Measurements from ENCODE around the gene CCSER1. TPM values are rescaled to one million over a fixed set of nuclear protein-coding genes. Genes with fewer than 3 reads are reported as not detected.

CCSER1 gene
- total RNA-seq, 1 experiment from 2014 or later: 0.63 TPM

GRCh38 chr4:90246816-90247215 is 119.6 kb downstream of the CCSER1 start:
- Mint-ChIP-seq H3K27ac (ENCODE audit: low read depth, unreplicated experiment) (no peak overlapping the region), H3K4me1 (ENCODE audit: insufficient read depth, unreplicated experiment) (no peaks in the 10 kb centered on the region), H3K9me3 (ENCODE audit: unreplicated experiment) (no peaks in the 10 kb centered on the region), H3K4me3 (ENCODE audit: unreplicated experiment) (no peak overlapping the region), H3K27me3 (ENCODE audit: insufficient read depth, unreplicated experiment) (no peaks in the 10 kb centered on the region), H3K36me3 (ENCODE audit: insufficient read depth, unreplicated experiment) (no peaks in the 10 kb centered on the region)
- peak; percentile 29 for DNase-seq (ENCODE audit: unreplicated experiment)
- ChIA-PET POLR2A (no interaction called here), CTCF (no interaction called here)
- BruUV-seq (replicated peaks): no TSS peak
- TF ChIP-seq CTCF (IDR thresholded peaks at IDR 0.05; ENCODE audit: unreplicated experiment): no peak
- intact Hi-C loops (cut with micrococcal nuclease): no loop called here

GRCh38 chr4:90254357-90254756 is 127.2 kb downstream of the CCSER1 start:
- Mint-ChIP-seq H3K4me3 (ENCODE audit: unreplicated experiment) (no peak overlapping the region), H3K36me3 (ENCODE audit: insufficient read depth, unreplicated experiment) (no peaks in the 10 kb centered on the region), H3K27me3 (ENCODE audit: insufficient read depth, unreplicated experiment) (no peaks in the 10 kb centered on the region), H3K27ac (ENCODE audit: low read depth, unreplicated experiment) (no peak overlapping the region), H3K9me3 (ENCODE audit: unreplicated experiment) (no peaks in the 10 kb centered on the region), H3K4me1 (ENCODE audit: insufficient read depth, unreplicated experiment) (no peaks in the 10 kb centered on the region)
- DNase-seq (ENCODE audit: unreplicated experiment): no peak
- POLR2A ChIA-PET: no interaction called here
- TF ChIP-seq CTCF (IDR thresholded peaks at IDR 0.05; ENCODE audit: unreplicated experiment): no peak
- CTCF ChIA-PET: interaction anchor here (0.9 kb wide), 1 partner anchor 223 kb away, joined by 3 read pairs; no protein-coding TSS in a partner anchor
- intact Hi-C loops (cut with micrococcal nuclease): no loop called here
- BruUV-seq (replicated peaks): no TSS peak

GRCh38 chr4:90274175-90274574 is 147.0 kb downstream of the CCSER1 start:
- BruUV-seq (replicated peaks): no TSS peak
- Mint-ChIP-seq H3K27me3 (ENCODE audit: insufficient read depth, unreplicated experiment) (no peaks in the 10 kb centered on the region), H3K4me3 (ENCODE audit: unreplicated experiment) (no peak overlapping the region), H3K4me1 (ENCODE audit: insufficient read depth, unreplicated experiment) (no peaks in the 10 kb centered on the region), H3K9me3 (ENCODE audit: unreplicated experiment) (no peaks in the 10 kb centered on the region), H3K36me3 (ENCODE audit: insufficient read depth, unreplicated experiment) (no peaks in the 10 kb centered on the region), H3K27ac (ENCODE audit: low read depth, unreplicated experiment) (no peak overlapping the region)
- POLR2A ChIA-PET: interaction anchor here (0.5 kb wide), 1 partner anchor 112 kb away, joined by 3 read pairs; no protein-coding TSS in a partner anchor
- no peak for DNase-seq (ENCODE audit: unreplicated experiment)
- TF ChIP-seq CTCF (IDR thresholded peaks at IDR 0.05; ENCODE audit: unreplicated experiment): no peak
- intact Hi-C loops (cut with micrococcal nuclease): no loop called here
- CTCF ChIA-PET: interaction anchor here (0.6 kb wide), 1 partner anchor 274 kb away, joined by 3 read pairs; no protein-coding TSS in a partner anchor

- Mint-ChIP-seq H3K27ac (ENCODE audit: low read depth, unreplicated experiment) (no peak overlapping the region), H3K27me3 (ENCODE audit: insufficient read depth, unreplicated experiment) (no peaks in the 10 kb centered on the region), H3K4me1 (ENCODE audit: insufficient read depth, unreplicated experiment) (no peaks in the 10 kb centered on the region), H3K4me3 (ENCODE audit: unreplicated experiment) (no peak overlapping the region), H3K9me3 (ENCODE audit: unreplicated experiment) (no peaks in the 10 kb centered on the region), H3K36me3 (ENCODE audit: insufficient read depth, unreplicated experiment) (no peaks in the 10 kb centered on the region)
- intact Hi-C loops (cut with micrococcal nuclease): no loop called here
- no peak for TF ChIP-seq CTCF (IDR thresholded peaks at IDR 0.05; ENCODE audit: unreplicated experiment)
- no peak for DNase-seq (ENCODE audit: unreplicated experiment)
- POLR2A ChIA-PET: interaction anchor here (0.6 to 0.7 kb wide), 2 partner anchors 146 to 160 kb away, joined by 3 to 4 read pairs; no protein-coding TSS in a partner anchor
- no TSS peak for BruUV-seq (replicated peaks)
- CTCF ChIA-PET: interaction anchor here (0.8 kb wide), 1 partner anchor 690 kb away, joined by 4 read pairs; no protein-coding TSS in a partner anchor
Measured at GRCh38 chr4:90280954-90281353, 153.8 kb downstream of the CCSER1 start.

All from MCF 10A (cell line).